GM21717 (cell line): Measurements from ENCODE around the gene PPP1R12B.
A peak's percentile ranks its signal among the peaks of the same experiment; 100 is the strongest.
"Not testable (repeated sequence)": the region's sequence is repeated elsewhere in the genome, so short reads cannot be mapped to it uniquely, and the experiment has no call there.

Source experiments
- ATAC-seq: cut with Tn5 transposase; IDR thresholded peaks from one replicate; pipeline ENCODE4 v1.9.1; 2021; ENCODE audit warnings: mild to moderate bottlenecking, moderate library complexity; ENCODE audit not compliant: unreplicated experiment

Gene PPP1R12B

GRCh38 chr1:202480640-202481039, 132.1 kb downstream of the PPP1R12B start:
- ATAC-seq, result not testable (repeated sequence)

DNA sequence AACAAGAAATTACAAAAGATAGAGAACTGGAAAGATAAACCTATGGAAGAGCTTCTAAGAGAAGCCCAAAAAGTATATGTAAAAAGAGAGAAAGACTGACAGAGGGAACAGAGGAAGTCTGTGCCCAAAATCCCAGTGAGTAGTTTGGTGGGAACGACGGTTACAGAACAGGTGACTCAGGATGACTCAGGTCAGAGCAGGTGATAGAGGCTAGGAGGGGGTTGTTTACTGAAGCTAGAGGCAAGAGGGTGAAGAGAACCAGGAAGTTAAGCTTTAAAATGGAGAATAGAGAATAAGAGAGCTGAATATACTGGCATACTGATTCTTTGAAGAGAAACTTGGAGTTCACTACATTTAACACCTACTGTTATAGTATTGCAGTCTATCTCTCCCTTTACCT, 134.9 kb downstream of the PPP1R12B start:
- not testable (repeated sequence) for ATAC-seq

GRCh38 chr1:202484032-202484431, 135.5 kb downstream of the PPP1R12B start:
- not testable (repeated sequence) for ATAC-seq

GRCh38 chr1:202484820-202485219, 136.3 kb downstream of the PPP1R12B start:
- ATAC-seq, result not testable (repeated sequence)

- ATAC-seq, result not testable (repeated sequence)
Measured at GRCh38 chr1:202488178-202488649, 139.7 kb downstream of the PPP1R12B start.

- not testable (repeated sequence) for ATAC-seq
Measured at GRCh38 chr1:202489101-202489500, 140.6 kb downstream of the PPP1R12B start.

DNA sequence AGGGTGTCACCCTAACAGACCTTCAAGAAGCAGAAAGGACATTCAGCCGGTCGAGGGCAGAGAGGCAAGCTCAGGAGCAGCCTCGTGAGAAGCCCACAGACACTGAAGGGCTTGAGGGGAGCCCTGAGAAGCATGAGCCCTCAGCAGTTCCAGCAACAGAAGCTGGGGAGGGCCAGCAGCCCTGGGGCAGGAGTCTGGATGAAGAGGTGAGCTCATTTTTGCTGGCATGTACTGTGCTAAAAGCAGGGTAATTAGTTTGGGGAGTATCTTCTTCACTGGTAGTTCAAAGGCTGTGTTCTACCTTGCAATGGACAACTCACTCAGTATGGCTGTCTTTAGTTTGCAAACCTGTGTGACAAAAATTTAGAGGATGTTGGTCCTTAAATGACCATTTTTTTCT, 144.6 kb downstream of the PPP1R12B start:
- ATAC-seq, result not testable (repeated sequence)

DNA sequence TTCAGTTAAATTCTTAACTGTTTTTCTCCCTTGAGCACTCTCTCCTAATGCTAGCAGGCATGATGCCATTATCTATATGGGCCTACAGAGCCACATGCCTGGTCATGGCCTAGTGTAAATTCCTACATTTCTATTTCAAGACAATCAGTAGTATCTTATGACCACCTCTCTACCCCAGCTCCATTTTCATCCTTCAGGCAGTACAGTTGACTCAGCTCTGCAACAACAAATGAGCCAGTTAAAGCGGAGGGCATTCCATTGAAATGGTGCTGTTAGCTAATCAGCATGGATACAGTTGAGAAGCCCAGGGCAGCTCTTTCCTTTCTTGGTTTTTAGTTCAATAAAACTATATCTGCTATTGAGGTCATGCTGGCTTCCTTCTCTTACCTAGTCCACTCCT, 150.0 kb downstream of the PPP1R12B start:
- ATAC-seq, result no peak

GRCh38 chr1:202499997-202500396, 151.5 kb downstream of the PPP1R12B start:
- ATAC-seq, result not testable (repeated sequence)

DNA sequence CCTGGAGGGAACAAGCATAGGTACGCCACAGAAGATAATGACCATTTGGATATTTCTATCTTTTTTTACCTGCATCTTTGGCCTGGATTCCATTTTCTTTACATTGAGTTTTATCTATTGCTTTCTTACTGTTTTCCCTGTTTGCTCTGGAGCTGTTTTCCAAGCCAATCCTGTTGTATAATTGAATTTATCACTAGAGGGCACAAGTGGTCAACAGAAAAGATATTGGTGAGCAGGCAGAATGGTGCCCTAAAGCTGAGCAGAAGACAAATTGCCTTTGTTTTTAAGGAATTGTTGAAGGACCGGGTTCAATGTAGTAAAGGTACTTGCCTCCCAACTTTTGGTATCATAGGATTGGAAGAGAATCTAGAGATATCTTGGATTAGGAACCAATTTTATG, 152.8 kb downstream of the PPP1R12B start:
- no peak for ATAC-seq

- ATAC-seq, result no peak
Measured at GRCh38 chr1:202505356-202505755, 156.9 kb downstream of the PPP1R12B start.

- ATAC-seq, result not testable (repeated sequence)
Measured at GRCh38 chr1:202505880-202506575, 157.5 kb downstream of the PPP1R12B start.

GRCh38 chr1:202508863-202509262, 160.4 kb downstream of the PPP1R12B start:
- ATAC-seq, result not testable (repeated sequence)

GRCh38 chr1:202513875-202514274, 165.4 kb downstream of the PPP1R12B start:
- ATAC-seq, result peak; percentile 80

DNA sequence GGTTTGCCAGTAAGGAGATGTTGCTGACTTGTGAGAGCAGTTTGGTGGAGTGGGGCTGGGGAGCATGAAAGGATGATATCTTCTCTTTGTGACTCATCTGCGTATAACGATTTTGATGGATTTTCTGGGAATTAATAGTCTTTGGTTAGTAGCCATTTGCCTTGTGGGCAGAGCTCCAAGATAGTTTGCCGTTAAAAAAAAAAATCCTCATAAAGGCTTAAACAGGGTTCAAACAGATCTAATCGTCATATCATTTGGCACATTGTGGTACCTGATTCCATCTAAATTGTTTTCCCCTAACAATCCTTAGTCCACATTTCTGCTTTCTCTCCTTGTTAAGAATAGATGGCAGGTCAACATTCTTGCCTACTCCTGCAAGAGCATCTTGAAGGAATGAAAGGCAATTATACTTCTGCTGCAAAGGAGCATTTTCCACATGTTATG, 168.0 kb downstream of the PPP1R12B start:
- no peak for ATAC-seq

- ATAC-seq, result not testable (repeated sequence)
Measured at GRCh38 chr1:202517146-202517545, 168.6 kb downstream of the PPP1R12B start.

DNA sequence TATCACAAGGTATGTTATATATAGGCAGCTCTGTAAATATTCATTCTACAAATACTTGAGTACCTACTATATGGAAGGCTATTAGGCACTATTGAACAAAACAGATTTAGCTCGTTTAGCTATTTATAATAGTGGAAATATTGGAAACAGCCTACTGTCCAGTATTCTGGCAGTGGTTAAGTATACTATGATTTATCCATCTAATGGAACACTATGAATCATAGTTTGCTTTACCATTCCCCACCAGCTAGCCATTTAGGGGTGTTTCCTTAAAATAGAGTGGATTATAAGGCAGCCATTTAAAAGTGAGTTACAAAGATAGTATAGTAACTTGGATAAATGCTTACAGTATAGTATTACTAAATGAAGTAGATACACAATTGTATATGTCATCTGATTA, 169.7 kb downstream of the PPP1R12B start:
- not testable (repeated sequence) for ATAC-seq

DNA sequence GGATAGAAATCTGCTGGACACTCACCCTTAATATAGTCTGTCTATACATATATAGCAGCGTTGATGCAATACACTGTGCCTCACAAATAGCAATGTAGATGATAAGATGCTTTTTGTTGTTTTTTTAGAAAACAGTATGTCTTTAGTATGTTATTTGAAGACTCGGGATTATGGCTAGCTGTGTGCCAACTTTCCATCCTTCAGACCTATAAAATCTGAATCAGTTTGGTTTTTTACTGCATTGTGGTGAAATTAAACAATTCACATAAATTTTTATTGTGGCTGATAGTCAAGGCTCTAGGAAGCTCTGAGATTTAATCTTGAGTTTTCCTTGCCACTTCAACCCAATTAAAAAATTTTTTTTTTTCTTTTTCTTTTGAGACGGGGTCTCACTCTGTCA, 170.4 kb downstream of the PPP1R12B start:
- ATAC-seq, result not testable (repeated sequence)

- ATAC-seq, result not testable (repeated sequence)
Measured at GRCh38 chr1:202520129-202520856, 171.8 kb downstream of the PPP1R12B start.

DNA sequence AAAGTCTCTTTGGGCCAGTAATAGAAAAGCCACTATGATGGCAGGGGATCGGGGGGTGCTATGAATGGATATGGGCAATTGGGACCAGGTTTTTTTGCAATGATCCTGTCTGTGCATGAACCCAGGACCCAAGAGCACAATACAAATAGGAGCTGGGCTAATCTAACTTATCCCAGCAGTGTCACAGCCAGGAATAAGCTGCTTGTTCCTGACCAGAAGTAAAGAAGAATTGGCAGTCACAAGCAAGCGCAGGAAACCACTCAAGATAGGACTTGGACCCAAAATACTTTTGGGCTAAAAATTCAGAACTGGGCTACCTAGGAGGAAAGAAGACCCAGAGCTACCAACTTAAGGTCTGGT, 172.3 kb downstream of the PPP1R12B start:
- ATAC-seq, result not testable (repeated sequence)

DNA sequence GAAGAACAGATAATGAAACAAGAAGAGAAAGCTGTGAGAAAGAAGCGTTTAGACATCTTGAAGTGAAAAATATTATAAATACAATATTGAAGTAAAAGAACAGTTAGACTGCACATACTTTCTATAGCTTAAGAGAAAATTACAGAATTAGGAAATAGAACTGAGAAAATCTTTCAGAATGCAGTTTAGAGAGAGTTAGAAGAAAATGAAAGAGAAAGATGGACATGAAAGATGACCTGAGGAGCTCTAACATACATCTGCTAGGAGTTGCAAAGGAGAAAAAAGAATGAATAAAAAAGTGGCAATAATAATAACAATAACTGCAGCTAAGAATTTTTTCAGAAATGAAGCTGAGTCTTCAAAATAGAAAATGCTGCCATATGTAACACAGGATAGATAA, 173.0 kb downstream of the PPP1R12B start:
- ATAC-seq, result not testable (repeated sequence)

DNA sequence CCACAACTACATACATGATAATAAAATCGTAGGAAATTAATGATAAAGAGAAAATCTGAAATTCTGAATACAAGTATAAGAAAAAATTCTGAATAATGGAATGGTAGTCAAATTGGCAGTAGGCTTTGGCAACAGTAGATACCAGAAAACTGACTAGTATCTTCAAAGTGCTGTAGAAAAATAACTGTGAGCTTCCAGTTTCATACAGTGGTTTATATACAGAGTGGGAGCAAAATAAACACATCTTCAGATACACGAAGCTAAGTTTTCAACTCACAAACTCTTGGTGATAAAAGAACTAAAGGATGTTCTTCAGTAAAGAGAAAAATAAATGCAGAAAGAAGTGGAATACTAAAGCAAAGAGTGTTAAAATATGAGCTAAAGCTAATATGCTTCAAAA, 173.4 kb downstream of the PPP1R12B start:
- ATAC-seq, result no peak
